Upper lobe of left lung (tissue), 6 donors: Measurements from ENCODE around the gene ZER1. TPM values are rescaled to one million over a fixed set of nuclear protein-coding genes. Genes with fewer than 3 reads are reported as not detected.

Experiments
- ATAC-seq, 2 donors: fragments of 200-7000 bp; cut with Tn5 transposase; one replicate each; pipeline ENCODE4 v1.9.1; 2022; ENCODE audit warnings: mild to moderate bottlenecking in 2 of 2, moderate library complexity in 2 of 2; ENCODE audit not compliant: low FRiP score in 2 of 2
- DNase-seq, 2 donors: peaks; one replicate each; pipeline ENCODE4 v3.0.0-alpha.2; 2019 to 2020
- H3K27ac ChIP-seq, 4 donors: fragments of 200-600 bp; sonication (generic); one replicate each; pipeline ENCODE4 v1.5.1; 2016 to 2019
- H3K27me3 ChIP-seq, 4 donors: fragments of 200-600 bp; sonication (generic); one replicate each; pipeline ENCODE4 v1.5.1; 2017 to 2019
- H3K36me3 ChIP-seq, 4 donors: fragments of 200-600 bp; sonication (generic); one replicate each; pipeline ENCODE4 v1.5.1; 2016 to 2019
- H3K4me1 ChIP-seq, 4 donors: fragments of 200-600 bp; sonication (generic); one replicate each; pipeline ENCODE4 v1.5.1; 2018 to 2019
- H3K4me3 ChIP-seq, 4 donors: fragments of 200-600 bp; sonication (generic); one replicate each; pipeline ENCODE4 v1.5.1; 2017 to 2019; ENCODE audit warnings: mild to moderate bottlenecking in 2 of 4, moderate library complexity in 1 of 4
- H3K9me3 ChIP-seq, 4 donors: fragments of 200-600 bp; sonication (generic); one replicate each; pipeline ENCODE4 v1.5.1; 2018 to 2019
- EP300 ChIP-seq, 4 donors: sonication (generic); formaldehyde crosslinking; IDR thresholded peaks; one replicate each; pipeline ENCODE4 v1.5.1; 2017; ENCODE audit warnings: antibody characterized with exemption in 4 of 4, control low read depth in 2 of 4
- POLR2A ChIP-seq, 4 donors: fragments of 450-650 bp; IDR thresholded peaks; one replicate each; pipeline ENCODE4 v1.5.1; 2016 to 2017; ENCODE audit warnings: antibody characterized with exemption in 4 of 4, mild to moderate bottlenecking in 2 of 4
- POLR2AphosphoS5 ChIP-seq, 2 donors: sonication (generic); formaldehyde crosslinking; IDR thresholded peaks; one replicate each; pipeline ENCODE4 v1.5.1; 2017; ENCODE audit warnings: antibody characterized with exemption in 2 of 2
- WGBS, 2 donors: methylation state at CpG; one replicate each; pipeline ENCODE4 v1.1.5; 2017 to 2018; 5-methylcytosine and 5-hydroxymethylcytosine counted together
- total RNA-seq, 6 donors: library from RNA; depleted of rRNA in 4 of 6; stranded (reverse); fragments of >200 nt in 4 of 6; gene quantifications; one replicate each; pipeline versions ENCODE4 v1.1.0 to v1.2.1, GENCODE V29; 2016 to 2021
- TF ChIP-seq, protein P1 (sequence below), 6 experiments: fragments of 450-650 bp in 4 of 6; fragments of 200-600 bp in 2 of 6; sonication (generic) in 2 of 6; IDR thresholded peaks; one replicate each; pipeline ENCODE4 v1.5.1; 2016 to 2019; ENCODE audit warnings: antibody characterized with exemption in 6 of 6
- donor health status: DM: no; HTN: no; CAD: no; lungs with moderate emphysema.
- donor health status: DM: no; HTN: yes; CAD: no; lungs with severe emphysema.

ZER1 gene
- 10 to 100 TPM; 30.9 to 55.5 (median 44.0) TPM for total RNA-seq

DNA sequence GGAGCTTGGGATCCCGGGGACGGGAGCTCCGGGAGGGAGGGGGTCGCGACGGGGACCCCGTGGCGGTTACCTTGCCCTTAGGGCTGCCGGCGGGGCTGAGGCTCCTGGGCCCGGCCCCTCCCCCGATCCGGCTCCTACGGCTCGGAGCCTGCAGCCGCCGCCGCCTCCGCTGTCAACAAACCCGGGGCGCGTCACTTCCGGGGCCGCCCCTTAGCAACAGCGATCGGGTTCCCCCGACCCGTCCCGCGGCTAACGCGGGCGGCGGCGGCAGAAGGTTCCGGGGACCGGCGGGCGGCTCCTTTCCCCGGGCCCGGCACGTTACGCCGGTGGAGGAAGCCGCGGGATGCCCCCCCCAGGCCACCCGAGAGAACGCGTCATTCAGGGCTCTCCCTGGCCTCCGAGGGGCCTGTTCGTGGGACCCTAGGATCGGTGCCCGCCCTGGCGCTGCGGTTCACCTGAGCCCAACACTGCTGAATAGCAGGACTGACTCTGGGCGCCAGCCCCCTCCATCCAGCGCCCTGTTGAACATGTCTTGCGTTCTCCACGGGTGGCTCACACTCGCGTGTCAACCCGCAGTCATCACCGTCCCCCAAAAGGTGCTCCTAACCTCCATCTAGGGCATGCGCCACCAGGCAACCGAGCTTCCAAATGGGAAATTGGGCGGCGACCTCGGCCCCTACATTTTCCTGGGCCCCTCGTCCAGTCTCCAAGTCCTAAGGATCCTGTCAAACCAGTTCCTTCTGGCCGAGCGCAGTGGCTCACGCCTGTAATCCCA, at the start of gene ZER1:
TSS of gene ZER1 (minus strand) at position 183 of the 775 bp plus-strand sequence. CDS start 16,362 bp downstream, outside the sequence.
- WGBS, 2 donors = 1 to 3% methylated on average over 16 to 39 of the region's 72 CpGs
- ATAC-seq (peak; percentile 96 to 99), DNase-seq (peak; percentile 97 to 99)
- TF ChIP-seq POLR2A (IDR thresholded peaks at IDR 0.05) (peak in 3 of 4 donors; percentile 54 to 89 (median 65)), EP300 (IDR thresholded peaks at IDR 0.05) (peak in 1 of 4 donors; percentile 48), POLR2AphosphoS5 (IDR thresholded peaks at IDR 0.05) (peak; percentile 84 to 87)
- TF ChIP-seq, protein P1, sequence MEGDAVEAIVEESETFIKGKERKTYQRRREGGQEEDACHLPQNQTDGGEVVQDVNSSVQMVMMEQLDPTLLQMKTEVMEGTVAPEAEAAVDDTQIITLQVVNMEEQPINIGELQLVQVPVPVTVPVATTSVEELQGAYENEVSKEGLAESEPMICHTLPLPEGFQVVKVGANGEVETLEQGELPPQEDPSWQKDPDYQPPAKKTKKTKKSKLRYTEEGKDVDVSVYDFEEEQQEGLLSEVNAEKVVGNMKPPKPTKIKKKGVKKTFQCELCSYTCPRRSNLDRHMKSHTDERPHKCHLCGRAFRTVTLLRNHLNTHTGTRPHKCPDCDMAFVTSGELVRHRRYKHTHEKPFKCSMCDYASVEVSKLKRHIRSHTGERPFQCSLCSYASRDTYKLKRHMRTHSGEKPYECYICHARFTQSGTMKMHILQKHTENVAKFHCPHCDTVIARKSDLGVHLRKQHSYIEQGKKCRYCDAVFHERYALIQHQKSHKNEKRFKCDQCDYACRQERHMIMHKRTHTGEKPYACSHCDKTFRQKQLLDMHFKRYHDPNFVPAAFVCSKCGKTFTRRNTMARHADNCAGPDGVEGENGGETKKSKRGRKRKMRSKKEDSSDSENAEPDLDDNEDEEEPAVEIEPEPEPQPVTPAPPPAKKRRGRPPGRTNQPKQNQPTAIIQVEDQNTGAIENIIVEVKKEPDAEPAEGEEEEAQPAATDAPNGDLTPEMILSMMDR (IDR thresholded peaks at IDR 0.05) = peak in 2 of 6 experiments; percentile 4 to 23
- peak within 1 kb of the TSS; percentile 94 to 97 (median 96) for H3K27ac ChIP-seq
- H3K4me1 ChIP-seq = peaks cover 14 to 33% (median 19%) of the 10 kb centered on the region in 4 donors
- H3K4me3 ChIP-seq = peak within 1 kb of the TSS; percentile 90 to 99 (median 97)
- H3K27me3 ChIP-seq = no peaks in the 10 kb centered on the region
- H3K9me3 ChIP-seq = peaks cover 0 to 4% (median 0%) of the 10 kb centered on the region in 4 donors
- H3K36me3 ChIP-seq = peaks cover 0 to 9% (median 0%) of the 10 kb centered on the region in 4 donors

DNA sequence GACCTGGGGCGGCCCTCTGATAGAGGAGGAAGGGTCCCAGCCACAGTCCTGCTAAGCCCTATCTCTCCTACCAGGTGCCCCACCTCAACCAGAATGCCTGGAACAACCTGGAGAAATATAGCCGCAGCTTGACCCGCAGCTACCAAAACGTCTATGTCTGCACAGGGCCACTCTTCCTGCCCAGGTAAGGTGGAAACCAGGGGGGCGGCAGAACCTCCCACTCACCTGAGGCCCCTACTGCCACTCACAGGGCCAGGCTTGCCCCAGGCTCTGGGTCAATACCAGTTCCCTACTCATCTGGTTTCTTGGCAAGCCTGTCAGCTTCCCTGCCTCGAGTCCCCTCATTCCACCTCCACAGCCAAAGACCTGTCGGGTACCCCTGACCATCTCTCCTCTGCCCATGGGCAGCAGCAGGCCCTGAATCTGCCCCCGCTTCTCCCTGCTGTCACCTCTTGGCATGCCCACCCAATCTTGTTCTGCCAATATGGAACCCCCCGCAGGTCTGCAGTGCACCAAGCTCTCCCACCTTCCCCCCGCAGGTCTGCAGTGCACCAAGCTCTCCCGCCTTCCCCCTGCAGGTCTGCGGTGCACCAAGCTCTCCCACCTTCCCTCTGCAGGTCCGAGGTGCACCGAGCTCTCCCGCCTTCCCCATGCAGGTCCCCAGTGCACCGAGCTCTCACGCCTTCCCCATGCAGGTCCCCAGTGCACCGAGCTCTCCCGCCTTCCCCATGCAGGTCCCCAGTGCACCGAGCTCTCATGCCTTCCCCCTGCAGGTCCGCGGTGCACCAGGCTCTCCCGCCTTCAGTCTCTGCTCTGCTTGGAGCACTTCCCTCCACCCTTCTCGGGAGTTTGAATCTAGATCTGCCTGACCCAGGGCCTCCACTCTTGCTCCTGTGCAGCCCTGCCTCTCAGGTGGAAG, 49.2 kb upstream of the ZER1 start:
- Histone ChIP-seq H3K27ac (no peak overlapping the region), H3K4me3 (no peak overlapping the region), H3K9me3 (no peaks in the 10 kb centered on the region), H3K27me3 (no peaks in the 10 kb centered on the region), H3K36me3 (peaks cover 6 to 49% (median 42%) of the 10 kb centered on the region in 4 donors), H3K4me1 (peaks cover 12 to 20% (median 13%) of the 10 kb centered on the region in 4 donors)
- TF ChIP-seq EP300 (IDR thresholded peaks at IDR 0.05) (no peak), POLR2A (IDR thresholded peaks at IDR 0.05) (no peak), POLR2AphosphoS5 (IDR thresholded peaks at IDR 0.05) (no peak)
- TF ChIP-seq, protein P1 (IDR thresholded peaks at IDR 0.05) = no peak
- 90% methylated on average over 24 of the region's 24 CpGs for WGBS, 2 donors
- no peak for ATAC-seq
- no peak for DNase-seq

DNA sequence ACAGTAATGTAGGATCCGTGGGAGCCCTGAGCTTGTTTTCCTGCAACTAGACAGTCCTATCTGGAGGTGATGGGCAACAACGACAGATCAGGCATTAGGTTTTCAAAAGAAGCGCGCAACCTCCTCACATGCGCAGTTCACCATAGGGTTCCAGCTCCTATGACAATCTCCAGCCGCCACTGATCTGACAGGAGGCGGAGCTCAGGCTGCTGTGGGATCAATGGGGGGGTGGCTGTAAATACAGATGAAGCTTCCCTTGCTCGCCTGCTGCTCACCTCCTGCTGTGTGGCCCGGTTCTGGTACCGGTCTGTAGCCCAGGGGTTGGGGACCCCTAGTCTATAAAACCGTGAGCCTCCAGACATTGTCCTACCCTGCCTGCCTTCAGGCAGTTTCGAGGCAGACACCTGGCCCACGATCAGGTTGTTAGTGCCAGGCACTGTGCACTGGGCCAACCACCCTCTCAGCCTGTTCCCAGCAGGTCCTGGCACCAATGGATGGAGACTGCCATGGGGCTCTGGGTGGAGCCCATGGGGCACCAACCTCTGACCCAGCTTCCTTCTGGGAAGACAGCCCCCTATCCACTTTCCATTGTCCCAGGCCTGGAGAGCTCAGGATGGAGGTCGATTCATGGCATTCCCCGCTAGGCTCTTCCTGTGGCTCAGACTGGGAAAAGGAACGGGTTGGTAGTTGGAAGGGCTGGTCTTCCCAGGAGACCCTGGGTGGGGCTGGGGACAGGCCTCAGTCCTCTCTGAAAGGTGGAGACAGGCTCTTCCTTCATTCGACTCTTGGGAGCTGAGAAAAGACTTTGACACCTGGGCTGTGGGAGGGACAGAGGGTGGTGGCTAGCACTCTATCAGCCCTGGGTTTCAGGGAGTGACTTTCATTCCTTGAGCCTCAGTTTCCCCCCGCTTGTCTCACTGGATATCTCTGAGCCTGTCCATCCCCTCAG, 48.3 kb upstream of the ZER1 start:
- Histone ChIP-seq H3K27me3 (no peaks in the 10 kb centered on the region), H3K4me3 (peak overlapping the region in 2 of 4 donors; percentile 69 to 70), H3K4me1 (peaks cover 12 to 20% (median 13%) of the 10 kb centered on the region in 4 donors), H3K9me3 (no peaks in the 10 kb centered on the region), H3K36me3 (peaks cover 6 to 40% (median 35%) of the 10 kb centered on the region in 4 donors), H3K27ac (no peak overlapping the region)
- TF ChIP-seq EP300 (IDR thresholded peaks at IDR 0.05) (no peak), POLR2AphosphoS5 (IDR thresholded peaks at IDR 0.05) (no peak), POLR2A (IDR thresholded peaks at IDR 0.05) (no peak)
- TF ChIP-seq, protein P1 (IDR thresholded peaks at IDR 0.05) = no peak
- WGBS, 2 donors = 84 to 89% methylated on average over 14 to 18 of the region's 18 CpGs
- DNase-seq (no peak), ATAC-seq (no peak)
